GM10266 (cell line): Measurements from ENCODE around the gene B9D2.

Experiments
- DNase-seq: peaks from one replicate; pipeline ENCODE4 v3.0.0; 2012; ENCODE audit errors: extremely low spot score
- CTCF ChIP-seq: IDR thresholded peaks from 2 replicates; pipeline ENCODE4 v1.5.1; 2012; ENCODE audit warnings: mild to moderate bottlenecking, low read depth; ENCODE audit not compliant: control insufficient read depth, insufficient read depth; ENCODE audit errors: missing control alignments

Gene B9D2

GRCh38 chr19:41325947-41326706, 37.8 kb downstream of the B9D2 start:
- peak; percentile 85 for DNase-seq

GRCh38 chr19:41325640-41325946, 38.4 kb downstream of the B9D2 start:
- DNase-seq = no peak
- no peak for TF ChIP-seq CTCF

More at GRCh38 chr19:41325947-41326706, 37.8 kb downstream of the B9D2 start:
- TF ChIP-seq CTCF = no peak

- TF ChIP-seq CTCF = no peak
- DNase-seq = no peak
Observed at GRCh38 chr19:41324921-41325639, 38.9 kb downstream of the B9D2 start.

DNA sequence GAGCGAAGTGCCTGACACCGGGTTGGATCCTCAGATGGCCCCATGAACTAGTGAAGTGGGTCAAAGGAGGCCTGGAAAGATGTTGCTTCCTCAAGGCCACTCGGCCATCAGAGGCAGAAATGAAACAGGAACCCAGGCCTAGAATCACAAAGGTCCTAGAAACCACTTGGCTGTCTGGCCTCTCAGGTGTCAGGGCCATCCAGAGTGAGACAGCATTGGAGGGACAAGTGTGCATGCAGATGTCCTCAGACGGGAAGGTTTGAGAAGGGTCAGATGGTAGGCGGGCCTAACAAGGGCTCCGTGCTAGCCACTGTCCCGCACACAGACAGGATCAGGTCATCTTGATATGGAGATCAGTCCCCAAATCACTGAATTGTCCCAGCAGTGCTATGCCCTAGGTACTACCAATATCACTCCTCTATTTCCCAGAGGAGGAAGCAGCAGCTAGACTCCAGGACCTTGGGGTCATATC, 39.7 kb downstream of the B9D2 start:
- no peak for TF ChIP-seq CTCF
- DNase-seq = no peak

GRCh38 chr19:41323430-41324125, 40.4 kb downstream of the B9D2 start:
- no peak for TF ChIP-seq CTCF
- no peak for DNase-seq

- no peak for TF ChIP-seq CTCF
- no peak for DNase-seq
Observed at GRCh38 chr19:41323023-41323422, 40.9 kb downstream of the B9D2 start.
